ENCODE measurements around the gene SDC3. TPM values are rescaled to one million over a fixed set of nuclear protein-coding genes. Genes with fewer than 3 reads are reported as not detected.
A peak's percentile ranks its signal among the peaks of the same experiment; 100 is the strongest.

Gene SDC3
- total and polyA plus RNA-seq, 11 donors, result 16.8 to 83.4 (median 28.8) TPM

DNA sequence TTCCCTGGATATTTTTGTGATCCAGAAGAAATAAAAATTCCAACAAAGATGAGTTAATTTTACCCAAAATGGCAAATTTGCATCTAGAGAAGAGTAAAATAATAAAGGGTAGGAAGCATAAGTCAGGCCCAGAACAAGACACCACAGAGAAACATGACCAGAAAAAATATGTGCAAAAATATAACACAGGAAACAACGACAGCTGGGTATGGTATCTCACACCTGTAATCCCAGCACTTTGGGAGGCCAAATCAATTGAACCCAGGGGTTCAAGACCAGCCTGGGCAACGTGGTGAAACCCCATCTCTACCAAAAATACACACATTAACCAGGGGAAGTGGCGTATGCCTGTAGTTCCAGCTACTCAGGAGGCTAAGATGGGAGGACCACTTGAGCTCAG, 39.7 kb upstream of the SDC3 start:
- DNase-seq, result no peak
- Histone ChIP-seq H3K4me3 (no peak overlapping the region), H3K36me3 (peaks cover 0 to 95% (median 92%) of the 10 kb centered on the region in 9 donors), H3K27ac (no peak overlapping the region), H3K4me1 (peaks cover 0 to 2% (median 0%) of the 10 kb centered on the region in 12 donors), H3K27me3 (no peaks in the 10 kb centered on the region), H3K9me3 (no peaks in the 10 kb centered on the region)
- 92 to 94% (median 93%) methylated on average over 3 of the region's 3 CpGs for WGBS, 4 donors
- TF ChIP-seq, protein P1, sequence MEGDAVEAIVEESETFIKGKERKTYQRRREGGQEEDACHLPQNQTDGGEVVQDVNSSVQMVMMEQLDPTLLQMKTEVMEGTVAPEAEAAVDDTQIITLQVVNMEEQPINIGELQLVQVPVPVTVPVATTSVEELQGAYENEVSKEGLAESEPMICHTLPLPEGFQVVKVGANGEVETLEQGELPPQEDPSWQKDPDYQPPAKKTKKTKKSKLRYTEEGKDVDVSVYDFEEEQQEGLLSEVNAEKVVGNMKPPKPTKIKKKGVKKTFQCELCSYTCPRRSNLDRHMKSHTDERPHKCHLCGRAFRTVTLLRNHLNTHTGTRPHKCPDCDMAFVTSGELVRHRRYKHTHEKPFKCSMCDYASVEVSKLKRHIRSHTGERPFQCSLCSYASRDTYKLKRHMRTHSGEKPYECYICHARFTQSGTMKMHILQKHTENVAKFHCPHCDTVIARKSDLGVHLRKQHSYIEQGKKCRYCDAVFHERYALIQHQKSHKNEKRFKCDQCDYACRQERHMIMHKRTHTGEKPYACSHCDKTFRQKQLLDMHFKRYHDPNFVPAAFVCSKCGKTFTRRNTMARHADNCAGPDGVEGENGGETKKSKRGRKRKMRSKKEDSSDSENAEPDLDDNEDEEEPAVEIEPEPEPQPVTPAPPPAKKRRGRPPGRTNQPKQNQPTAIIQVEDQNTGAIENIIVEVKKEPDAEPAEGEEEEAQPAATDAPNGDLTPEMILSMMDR (IDR thresholded peaks at IDR 0.05), result no peak
- TF ChIP-seq POLR2A (IDR thresholded peaks at IDR 0.05), result no peak
- intact Hi-C loops (cut with DNase I), result no loop called here
- ATAC-seq, result no peak

DNA sequence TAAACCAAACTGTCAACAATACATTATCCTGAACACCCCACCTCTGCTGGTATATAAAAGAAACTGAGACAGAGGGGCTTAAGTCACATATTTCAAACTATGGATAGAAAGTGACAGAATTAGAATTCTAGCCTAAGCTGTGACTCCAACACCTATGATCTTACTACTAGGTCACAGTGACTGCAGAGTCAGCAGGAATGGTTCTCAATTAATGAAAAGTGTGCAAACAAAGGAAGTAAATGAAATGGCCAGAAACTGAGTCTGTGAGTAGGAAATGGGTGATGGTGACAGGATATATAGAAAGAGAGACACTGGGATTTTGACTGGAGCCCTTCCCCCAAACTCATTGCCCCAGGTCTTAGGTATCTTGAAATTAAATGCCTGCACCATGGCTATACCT, 38.7 kb upstream of the SDC3 start:
- no peak for DNase-seq
- Histone ChIP-seq H3K9me3 (no peaks in the 10 kb centered on the region), H3K27me3 (no peaks in the 10 kb centered on the region), H3K4me3 (no peak overlapping the region), H3K4me1 (peaks cover 0 to 9% (median 0%) of the 10 kb centered on the region in 12 donors), H3K27ac (no peak overlapping the region), H3K36me3 (peaks cover 0 to 95% (median 93%) of the 10 kb centered on the region in 9 donors)
- intact Hi-C loops (cut with DNase I), result no loop called here
- ATAC-seq, result no peak
- TF ChIP-seq, protein P1 (IDR thresholded peaks at IDR 0.05), result no peak
- no peak for TF ChIP-seq POLR2A (IDR thresholded peaks at IDR 0.05)

DNA sequence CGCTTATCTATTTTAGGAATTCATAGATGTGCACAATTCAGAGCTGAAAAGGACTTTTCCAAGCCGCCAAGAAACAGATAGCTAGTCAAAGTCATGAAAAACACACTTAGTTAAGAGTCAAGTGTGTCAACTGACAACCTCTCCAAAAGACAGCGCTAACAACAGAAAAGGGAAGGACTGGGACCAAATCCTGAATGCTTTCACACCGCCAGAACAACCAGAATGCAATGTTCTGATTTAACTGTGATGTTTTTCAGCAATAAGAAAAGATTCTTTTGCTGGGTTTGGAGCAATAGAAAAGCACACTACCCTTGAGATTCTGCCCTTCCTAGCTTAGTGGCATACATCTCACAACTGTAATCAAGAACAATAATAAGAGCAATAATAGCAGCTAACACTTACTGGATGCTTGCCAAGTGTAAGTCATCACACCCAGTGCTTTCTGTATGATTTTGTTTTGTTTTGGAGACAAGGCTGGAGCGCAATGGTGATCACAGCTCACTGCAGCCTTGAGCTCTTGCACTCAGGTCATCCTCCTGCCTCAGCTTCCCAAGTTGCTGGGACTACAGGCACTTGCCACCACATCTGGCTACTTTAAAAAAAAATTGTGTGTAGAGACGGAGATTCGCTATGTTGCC, 33.9 kb upstream of the SDC3 start:
- Histone ChIP-seq H3K9me3 (no peaks in the 10 kb centered on the region), H3K36me3 (peaks cover 0 to 100% (median 92%) of the 10 kb centered on the region in 9 donors), H3K27me3 (no peaks in the 10 kb centered on the region), H3K27ac (no peak overlapping the region), H3K4me3 (no peak overlapping the region), H3K4me1 (peaks cover 0 to 9% (median 0%) of the 10 kb centered on the region in 12 donors)
- TF ChIP-seq POLR2A (IDR thresholded peaks at IDR 0.05), result no peak
- TF ChIP-seq, protein P1 (IDR thresholded peaks at IDR 0.05), result no peak
- DNase-seq (no peak), ATAC-seq (peak in 1 of 4 donors; percentile 26)
- intact Hi-C loops (cut with DNase I), result no loop called here
- WGBS, 4 donors, result 87 to 92% (median 88%) methylated on average over 7 of the region's 7 CpGs

DNA sequence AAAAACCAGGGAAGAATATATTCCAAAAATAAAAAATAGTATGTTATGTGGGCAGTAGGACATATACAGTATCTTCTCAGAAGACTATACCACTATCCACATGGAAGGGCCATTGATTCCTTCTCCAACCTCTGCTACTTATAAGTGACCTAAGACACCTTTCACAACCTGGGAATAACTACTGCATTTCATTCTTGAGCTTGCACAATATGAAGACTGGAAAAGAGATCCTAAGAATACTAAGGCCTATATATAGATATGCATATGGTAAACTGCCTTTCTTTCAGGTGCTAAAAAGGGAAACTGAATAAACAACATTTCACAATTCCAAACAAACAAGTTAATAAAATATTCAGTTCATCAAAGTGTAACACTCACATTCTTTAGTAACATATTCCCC, 32.0 kb upstream of the SDC3 start:
- Histone ChIP-seq H3K4me3 (no peak overlapping the region), H3K4me1 (peaks cover 0 to 9% (median 0%) of the 10 kb centered on the region in 12 donors), H3K27me3 (no peaks in the 10 kb centered on the region), H3K9me3 (no peaks in the 10 kb centered on the region), H3K36me3 (peaks cover 0 to 96% (median 88%) of the 10 kb centered on the region in 9 donors), H3K27ac (no peak overlapping the region)
- intact Hi-C loops (cut with DNase I), result no loop called here
- DNase-seq (no peak), ATAC-seq (no peak)
- TF ChIP-seq, protein P1 (IDR thresholded peaks at IDR 0.05), result no peak
- TF ChIP-seq POLR2A (IDR thresholded peaks at IDR 0.05), result no peak

Data from heart left ventricle (tissue), 16 donors.